ENCODE data around the gene ZNF678.

The ZNF678 gene

DNA sequence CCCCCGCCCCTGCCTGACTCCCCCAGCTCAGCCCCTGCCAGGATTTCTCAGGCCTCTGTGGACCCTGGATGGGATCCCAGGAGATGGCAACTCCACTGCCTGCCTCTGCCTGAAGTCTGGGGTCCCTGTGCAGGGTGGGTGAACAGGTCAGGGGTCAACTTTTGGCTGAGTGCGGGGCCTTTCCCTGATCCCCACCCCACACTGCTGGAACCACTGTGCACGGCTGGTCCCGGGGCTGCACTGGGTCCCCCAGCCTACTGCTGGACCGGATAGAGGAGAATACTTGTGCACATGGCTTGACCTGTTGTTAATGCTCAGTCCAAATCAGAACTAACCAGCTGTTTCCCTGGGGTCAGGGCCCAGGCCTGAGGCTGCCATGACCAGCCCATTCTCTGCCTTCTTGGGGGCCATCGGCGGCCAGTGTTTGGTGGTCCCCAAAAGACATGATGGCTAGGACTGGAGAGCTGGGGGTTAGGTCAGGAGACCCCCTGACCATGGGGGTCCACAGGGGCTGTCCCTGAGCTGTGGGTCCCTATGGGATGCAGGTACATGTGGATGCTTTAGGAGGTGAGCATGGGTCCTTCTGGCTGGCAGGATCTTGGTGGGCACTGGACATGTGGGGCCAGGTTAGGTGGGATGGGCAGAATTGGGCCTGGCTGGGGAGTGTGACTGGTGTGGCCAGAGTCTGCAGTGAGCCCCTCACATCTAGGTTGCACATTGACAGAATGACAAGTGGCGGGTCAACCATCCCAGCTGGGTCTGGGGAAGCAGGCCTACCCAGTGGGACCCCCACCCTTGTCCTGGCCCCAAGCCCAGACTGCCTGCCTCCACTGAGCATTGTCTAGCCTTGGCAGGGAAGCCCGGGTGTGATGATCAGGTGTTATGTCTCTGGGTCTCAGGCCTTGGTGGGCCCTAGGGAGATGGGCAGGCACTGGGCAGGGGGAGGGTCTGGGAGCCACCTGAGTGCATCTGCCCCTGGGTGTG lies 19.0 kb upstream of the ZNF678 start:
- H3K4me3 ChIP-seq (ENCODE audit: low read depth, low read length) = no peak overlapping the region
- TF ChIP-seq, protein P1, sequence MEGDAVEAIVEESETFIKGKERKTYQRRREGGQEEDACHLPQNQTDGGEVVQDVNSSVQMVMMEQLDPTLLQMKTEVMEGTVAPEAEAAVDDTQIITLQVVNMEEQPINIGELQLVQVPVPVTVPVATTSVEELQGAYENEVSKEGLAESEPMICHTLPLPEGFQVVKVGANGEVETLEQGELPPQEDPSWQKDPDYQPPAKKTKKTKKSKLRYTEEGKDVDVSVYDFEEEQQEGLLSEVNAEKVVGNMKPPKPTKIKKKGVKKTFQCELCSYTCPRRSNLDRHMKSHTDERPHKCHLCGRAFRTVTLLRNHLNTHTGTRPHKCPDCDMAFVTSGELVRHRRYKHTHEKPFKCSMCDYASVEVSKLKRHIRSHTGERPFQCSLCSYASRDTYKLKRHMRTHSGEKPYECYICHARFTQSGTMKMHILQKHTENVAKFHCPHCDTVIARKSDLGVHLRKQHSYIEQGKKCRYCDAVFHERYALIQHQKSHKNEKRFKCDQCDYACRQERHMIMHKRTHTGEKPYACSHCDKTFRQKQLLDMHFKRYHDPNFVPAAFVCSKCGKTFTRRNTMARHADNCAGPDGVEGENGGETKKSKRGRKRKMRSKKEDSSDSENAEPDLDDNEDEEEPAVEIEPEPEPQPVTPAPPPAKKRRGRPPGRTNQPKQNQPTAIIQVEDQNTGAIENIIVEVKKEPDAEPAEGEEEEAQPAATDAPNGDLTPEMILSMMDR (IDR thresholded peaks at IDR 0.05; ENCODE audit: insufficient read depth, low read length, missing control alignments) = no peak
- DNase-seq (ENCODE audit: low read depth, low spot score) = no peak
- POLR2A ChIA-PET = no interaction called here
- CTCF ChIA-PET = interaction anchor here (1.5 to 2.1 kb wide), 5 partner anchors 19 to 408 kb away, joined by 4 to 9 read pairs (median 4); partner anchors contain the start of gene ZNF678

DNA sequence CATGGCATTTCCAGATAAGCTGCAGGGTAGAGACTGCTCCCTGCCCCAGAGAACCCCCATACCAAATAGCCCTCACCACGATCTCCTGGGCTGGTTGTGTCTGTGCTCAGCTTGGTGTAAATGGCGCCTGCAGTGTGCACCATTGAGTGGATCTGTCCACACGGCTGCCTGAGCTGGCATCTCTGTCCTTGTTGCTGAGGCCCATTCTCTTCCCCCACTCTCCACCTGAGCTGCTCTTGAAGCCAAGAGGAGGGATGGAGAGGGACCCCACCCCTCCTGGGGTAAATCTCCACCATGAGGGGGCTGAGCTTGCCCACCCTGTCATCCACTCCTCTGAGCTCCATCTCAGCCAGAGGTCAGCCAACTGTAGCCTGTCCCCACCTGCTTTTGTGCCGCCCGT lies 18.0 kb upstream of the ZNF678 start:
- TF ChIP-seq, protein P1 (IDR thresholded peaks at IDR 0.05; ENCODE audit: insufficient read depth, low read length, missing control alignments) = no peak
- H3K4me3 ChIP-seq (ENCODE audit: low read depth, low read length) = no peak overlapping the region
- ChIA-PET CTCF (interaction anchor here (1.2 to 1.6 kb wide), 4 partner anchors 14 to 26 kb away, joined by 4 to 5 read pairs (median 4); partner anchors contain the start of gene ZNF678), POLR2A (no interaction called here)
- no peak for DNase-seq (ENCODE audit: low read depth, low spot score)

DNA sequence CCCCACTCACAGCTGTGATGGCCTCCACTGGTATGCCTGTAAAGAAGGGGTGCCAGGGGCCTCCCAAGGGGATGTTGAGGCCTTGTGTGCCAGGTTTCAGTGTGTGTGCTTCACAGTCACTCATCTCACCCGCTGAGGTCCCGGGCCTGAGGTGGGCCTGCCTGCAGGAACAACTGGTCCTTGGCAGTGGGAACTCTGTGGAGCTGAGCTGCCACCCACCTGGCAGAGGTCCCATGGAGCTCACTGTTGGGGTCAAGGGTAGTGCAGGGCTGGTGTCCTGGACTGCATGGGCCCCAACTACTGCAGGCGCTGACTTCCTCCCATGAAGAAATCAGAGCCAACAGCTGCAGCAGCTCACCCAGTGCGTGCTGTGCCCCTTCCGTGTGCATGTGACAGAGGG lies 17.3 kb upstream of the ZNF678 start:
- TF ChIP-seq, protein P1 (IDR thresholded peaks at IDR 0.05; ENCODE audit: insufficient read depth, low read length, missing control alignments) = no peak
- H3K4me3 ChIP-seq (ENCODE audit: low read depth, low read length) = no peak overlapping the region
- no peak for DNase-seq (ENCODE audit: low read depth, low spot score)
- POLR2A ChIA-PET = no interaction called here
- CTCF ChIA-PET = interaction anchor here (1.2 to 1.6 kb wide), 3 partner anchors 15 to 26 kb away, joined by 4 to 5 read pairs (median 4); partner anchors contain the start of gene ZNF678

DNA sequence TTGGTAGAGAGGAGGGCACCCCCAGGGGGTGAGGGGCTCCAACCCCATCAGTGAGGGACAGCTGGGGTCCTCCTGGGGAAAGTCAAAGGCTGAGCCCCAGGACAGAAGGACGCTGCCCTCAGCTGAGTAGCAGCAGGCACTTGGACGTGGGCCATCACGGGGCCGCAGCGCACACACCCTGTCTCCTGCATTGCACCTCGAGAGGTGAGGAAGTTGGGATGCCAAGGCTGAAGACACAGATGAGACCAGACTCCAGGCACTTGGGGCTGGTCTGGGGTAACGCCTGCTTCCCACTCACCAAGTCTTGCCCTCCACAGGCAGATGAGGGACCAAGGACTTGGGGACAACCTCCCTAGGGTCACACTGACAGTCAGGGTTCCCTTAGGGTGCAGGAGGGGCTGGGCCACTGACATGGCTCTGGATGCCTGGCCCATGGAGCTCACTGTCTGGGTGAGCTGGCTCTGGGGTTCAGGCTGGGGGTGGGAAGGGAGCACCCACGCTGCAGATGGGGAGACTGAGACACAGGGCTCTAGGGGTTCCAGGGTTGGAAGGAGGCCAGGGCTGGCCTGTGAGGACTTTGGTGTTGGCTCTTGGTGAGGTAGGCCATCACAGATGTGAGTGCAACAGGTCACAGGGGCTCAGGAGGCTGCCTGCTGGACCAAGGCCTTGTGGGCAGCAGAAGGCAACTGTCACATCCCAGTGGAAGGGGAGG lies 16.6 kb upstream of the ZNF678 start:
- TF ChIP-seq, protein P1 (IDR thresholded peaks at IDR 0.05; ENCODE audit: insufficient read depth, low read length, missing control alignments) = no peak
- ChIA-PET CTCF (no interaction called here), POLR2A (no interaction called here)
- no peak overlapping the region for H3K4me3 ChIP-seq (ENCODE audit: low read depth, low read length)
- no peak for DNase-seq (ENCODE audit: low read depth, low spot score)

DNA sequence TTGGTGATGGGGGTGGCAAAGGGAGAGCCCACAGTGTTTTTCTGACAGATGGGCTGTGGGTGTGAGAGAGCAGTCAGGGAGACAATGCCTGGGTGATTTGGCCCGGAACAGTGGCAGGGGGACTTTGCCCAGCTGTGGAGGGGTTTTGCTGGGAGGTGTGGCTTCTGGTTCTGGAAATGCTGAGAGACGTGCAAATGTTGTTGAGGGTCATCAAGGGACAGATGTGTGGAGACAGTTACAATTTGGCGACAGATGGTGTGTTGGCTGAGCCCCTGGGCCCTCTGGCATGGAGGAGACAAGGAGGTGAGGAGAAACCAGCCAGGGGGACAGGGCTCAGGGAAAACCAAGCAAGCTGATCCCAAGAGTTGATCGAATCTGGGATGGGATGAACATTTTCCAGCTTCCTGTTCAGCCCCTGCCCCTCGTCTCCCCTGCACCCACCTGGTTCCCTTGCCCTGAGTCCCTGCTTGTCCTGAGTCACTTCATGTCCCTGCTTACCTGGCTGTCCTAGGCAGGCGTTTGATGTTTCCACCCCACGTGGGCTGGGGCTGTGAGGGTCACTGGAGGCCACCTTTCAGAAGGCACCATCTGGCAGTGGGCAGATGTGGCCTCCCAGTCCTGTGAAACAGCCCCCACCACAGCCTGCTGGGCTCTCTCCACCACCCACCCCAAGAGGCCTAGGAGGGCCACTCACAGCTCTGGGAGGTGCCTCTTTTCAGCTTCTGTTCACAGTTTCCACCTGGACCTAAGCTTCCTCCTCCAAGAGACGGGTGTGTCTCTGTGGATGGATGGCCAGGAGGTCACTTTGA lies 15.8 kb upstream of the ZNF678 start:
- DNase-seq (ENCODE audit: low read depth, low spot score) = no peak
- no peak overlapping the region for H3K4me3 ChIP-seq (ENCODE audit: low read depth, low read length)
- TF ChIP-seq, protein P1 (IDR thresholded peaks at IDR 0.05; ENCODE audit: insufficient read depth, low read length, missing control alignments) = no peak
- ChIA-PET CTCF (interaction anchor here (1.5 kb wide), 2 partner anchors 9 to 10 kb away, joined by 3 read pairs; no protein-coding TSS in a partner anchor), POLR2A (no interaction called here)
